H1 (cell line): ENCODE measurements around the gene GNG8. TPM values are rescaled to one million over a fixed set of nuclear protein-coding genes. Genes with fewer than 3 reads are reported as not detected.

Experiments used
- CBX8 ChIP-seq: fragments of 300-800, 300-1000 bp; sonication (generic); IDR thresholded peaks from 2 replicates; pipeline ENCODE4 v1.7.1; 2016; ENCODE audit warnings: low read depth, low read length, borderline replicate concordance
- CEBPB ChIP-seq: IDR thresholded peaks from 2 replicates; pipeline ENCODE4 v1.6.1; 2012; ENCODE audit warnings: low read depth, low read length
- CTBP2 ChIP-seq: IDR thresholded peaks from 2 replicates; pipeline ENCODE4 v1.7.0; 2011; ENCODE audit warnings: borderline replicate concordance, mild to moderate bottlenecking, moderate library complexity, mixed read lengths, low read length; ENCODE audit not compliant: insufficient read depth, insufficient read length
- GABPA ChIP-seq: IDR thresholded peaks from 2 replicates; pipeline ENCODE4 v1.6.1; 2011; ENCODE audit warnings: mild to moderate bottlenecking, low read length, moderate library complexity, borderline replicate concordance; ENCODE audit not compliant: insufficient read depth
- GTF2F1 ChIP-seq: IDR thresholded peaks from 2 replicates; pipeline ENCODE4 v1.6.1; 2012; ENCODE audit warnings: low read depth, low read length, improper control_type of control experiment, borderline replicate concordance
- HDAC2 ChIP-seq, 2 experiments: fragments of 300-600 bp in 1 of 2; sonication (generic) in 1 of 2; IDR thresholded peaks; 2 replicates each; pipeline ENCODE4 v1.6.1; 2011 to 2012; ENCODE audit warnings: low read depth in 2 of 2, low read length in 2 of 2, mild to moderate bottlenecking in 2 of 2, moderate library complexity in 2 of 2, borderline replicate concordance in 1 of 2, inconsistent platforms in 1 of 2
- JUN ChIP-seq: IDR thresholded peaks from 2 replicates; pipeline ENCODE4 v1.6.1; 2011; ENCODE audit warnings: low read depth, mild to moderate bottlenecking, improper control_type of control experiment, low read length
- JUND ChIP-seq: IDR thresholded peaks from 2 replicates; pipeline ENCODE4 v1.6.1; 2011; ENCODE audit warnings: mild to moderate bottlenecking, improper control_type of control experiment, low read length
- RAD21 ChIP-seq, 2 experiments: IDR thresholded peaks in 1 of 2; conservative IDR thresholded peaks in 1 of 2; 2 replicates each; pipeline ENCODE4 v1.6.1; 2011; ENCODE audit warnings: low read depth in 2 of 2, low read length in 2 of 2, improper control_type of control experiment in 1 of 2, inconsistent platforms in 1 of 2, mild to moderate bottlenecking in 1 of 2, moderate library complexity in 1 of 2
- SP1 ChIP-seq: IDR thresholded peaks from 2 replicates; pipeline ENCODE4 v1.6.1; 2011; ENCODE audit warnings: low read depth, low read length
- SP2 ChIP-seq: IDR thresholded peaks from 2 replicates; pipeline ENCODE4 v1.6.1; 2012; ENCODE audit warnings: mild to moderate bottlenecking, low read length, inconsistent platforms
- polyA plus RNA-seq, 7 experiments: library from polyadenylated mRNA; depleted of rRNA in 3 of 7; stranded (reverse) in 5 of 7; unstranded in 2 of 7; fragments of >200 nt in 5 of 7; fragments of 200-250 nt in 2 of 7; gene quantifications; 1 replicate in 5 of 7; 2 replicates in 1 of 7; 4 replicates in 1 of 7; pipeline versions ENCODE4 v1.2.1 to v1.2.3, GENCODE V29; 2011 to 2013; ENCODE audit warnings: missing spikeins in 2 of 7, mixed read lengths in 2 of 7
- total RNA-seq: library from RNA; stranded (reverse); fragmentation: NEBNext Ultra II Directional; extraction: Animal tissue kit (Norgen Biotek cat#: 25700); gene quantifications from 2 replicates; pipeline ENCODE4 v1.2.1, GENCODE V29; 2021
- TF ChIP-seq, protein P1 (sequence below): fragments of 300-600 bp; sonication (generic); IDR thresholded peaks from 2 replicates; pipeline ENCODE4 v1.7.1; 2012; ENCODE audit warnings: low read length, moderate library complexity, mild to moderate bottlenecking, inconsistent platforms; ENCODE audit not compliant: insufficient replicate concordance

Gene GNG8
- total and polyA plus RNA-seq, 2 of the 8 experiments (the other 6 are each of a cell fraction or from before 2014, with no cell fraction given), result not detected

DNA sequence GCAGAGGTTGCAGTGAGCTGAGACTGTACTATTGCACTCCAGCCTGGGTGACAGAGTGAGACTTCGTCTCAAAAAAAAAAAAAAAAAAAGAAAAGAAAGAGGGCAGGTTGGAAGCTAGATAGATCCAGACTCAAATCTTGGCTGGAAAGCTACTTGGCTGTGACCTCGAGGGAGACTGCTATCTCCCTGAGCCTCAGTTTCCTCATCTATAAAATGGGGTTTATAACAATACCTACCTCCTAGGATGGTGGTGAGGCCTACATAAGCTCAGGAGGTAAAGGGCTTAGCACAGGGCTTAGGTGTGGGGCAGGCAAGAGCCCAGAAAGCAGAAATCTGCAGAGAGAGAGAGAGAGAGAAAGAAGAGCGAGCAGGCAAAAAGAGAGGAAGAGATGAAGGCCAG is 49.2 kb upstream of the GNG8 start (continued):
- TF ChIP-seq, protein P1, sequence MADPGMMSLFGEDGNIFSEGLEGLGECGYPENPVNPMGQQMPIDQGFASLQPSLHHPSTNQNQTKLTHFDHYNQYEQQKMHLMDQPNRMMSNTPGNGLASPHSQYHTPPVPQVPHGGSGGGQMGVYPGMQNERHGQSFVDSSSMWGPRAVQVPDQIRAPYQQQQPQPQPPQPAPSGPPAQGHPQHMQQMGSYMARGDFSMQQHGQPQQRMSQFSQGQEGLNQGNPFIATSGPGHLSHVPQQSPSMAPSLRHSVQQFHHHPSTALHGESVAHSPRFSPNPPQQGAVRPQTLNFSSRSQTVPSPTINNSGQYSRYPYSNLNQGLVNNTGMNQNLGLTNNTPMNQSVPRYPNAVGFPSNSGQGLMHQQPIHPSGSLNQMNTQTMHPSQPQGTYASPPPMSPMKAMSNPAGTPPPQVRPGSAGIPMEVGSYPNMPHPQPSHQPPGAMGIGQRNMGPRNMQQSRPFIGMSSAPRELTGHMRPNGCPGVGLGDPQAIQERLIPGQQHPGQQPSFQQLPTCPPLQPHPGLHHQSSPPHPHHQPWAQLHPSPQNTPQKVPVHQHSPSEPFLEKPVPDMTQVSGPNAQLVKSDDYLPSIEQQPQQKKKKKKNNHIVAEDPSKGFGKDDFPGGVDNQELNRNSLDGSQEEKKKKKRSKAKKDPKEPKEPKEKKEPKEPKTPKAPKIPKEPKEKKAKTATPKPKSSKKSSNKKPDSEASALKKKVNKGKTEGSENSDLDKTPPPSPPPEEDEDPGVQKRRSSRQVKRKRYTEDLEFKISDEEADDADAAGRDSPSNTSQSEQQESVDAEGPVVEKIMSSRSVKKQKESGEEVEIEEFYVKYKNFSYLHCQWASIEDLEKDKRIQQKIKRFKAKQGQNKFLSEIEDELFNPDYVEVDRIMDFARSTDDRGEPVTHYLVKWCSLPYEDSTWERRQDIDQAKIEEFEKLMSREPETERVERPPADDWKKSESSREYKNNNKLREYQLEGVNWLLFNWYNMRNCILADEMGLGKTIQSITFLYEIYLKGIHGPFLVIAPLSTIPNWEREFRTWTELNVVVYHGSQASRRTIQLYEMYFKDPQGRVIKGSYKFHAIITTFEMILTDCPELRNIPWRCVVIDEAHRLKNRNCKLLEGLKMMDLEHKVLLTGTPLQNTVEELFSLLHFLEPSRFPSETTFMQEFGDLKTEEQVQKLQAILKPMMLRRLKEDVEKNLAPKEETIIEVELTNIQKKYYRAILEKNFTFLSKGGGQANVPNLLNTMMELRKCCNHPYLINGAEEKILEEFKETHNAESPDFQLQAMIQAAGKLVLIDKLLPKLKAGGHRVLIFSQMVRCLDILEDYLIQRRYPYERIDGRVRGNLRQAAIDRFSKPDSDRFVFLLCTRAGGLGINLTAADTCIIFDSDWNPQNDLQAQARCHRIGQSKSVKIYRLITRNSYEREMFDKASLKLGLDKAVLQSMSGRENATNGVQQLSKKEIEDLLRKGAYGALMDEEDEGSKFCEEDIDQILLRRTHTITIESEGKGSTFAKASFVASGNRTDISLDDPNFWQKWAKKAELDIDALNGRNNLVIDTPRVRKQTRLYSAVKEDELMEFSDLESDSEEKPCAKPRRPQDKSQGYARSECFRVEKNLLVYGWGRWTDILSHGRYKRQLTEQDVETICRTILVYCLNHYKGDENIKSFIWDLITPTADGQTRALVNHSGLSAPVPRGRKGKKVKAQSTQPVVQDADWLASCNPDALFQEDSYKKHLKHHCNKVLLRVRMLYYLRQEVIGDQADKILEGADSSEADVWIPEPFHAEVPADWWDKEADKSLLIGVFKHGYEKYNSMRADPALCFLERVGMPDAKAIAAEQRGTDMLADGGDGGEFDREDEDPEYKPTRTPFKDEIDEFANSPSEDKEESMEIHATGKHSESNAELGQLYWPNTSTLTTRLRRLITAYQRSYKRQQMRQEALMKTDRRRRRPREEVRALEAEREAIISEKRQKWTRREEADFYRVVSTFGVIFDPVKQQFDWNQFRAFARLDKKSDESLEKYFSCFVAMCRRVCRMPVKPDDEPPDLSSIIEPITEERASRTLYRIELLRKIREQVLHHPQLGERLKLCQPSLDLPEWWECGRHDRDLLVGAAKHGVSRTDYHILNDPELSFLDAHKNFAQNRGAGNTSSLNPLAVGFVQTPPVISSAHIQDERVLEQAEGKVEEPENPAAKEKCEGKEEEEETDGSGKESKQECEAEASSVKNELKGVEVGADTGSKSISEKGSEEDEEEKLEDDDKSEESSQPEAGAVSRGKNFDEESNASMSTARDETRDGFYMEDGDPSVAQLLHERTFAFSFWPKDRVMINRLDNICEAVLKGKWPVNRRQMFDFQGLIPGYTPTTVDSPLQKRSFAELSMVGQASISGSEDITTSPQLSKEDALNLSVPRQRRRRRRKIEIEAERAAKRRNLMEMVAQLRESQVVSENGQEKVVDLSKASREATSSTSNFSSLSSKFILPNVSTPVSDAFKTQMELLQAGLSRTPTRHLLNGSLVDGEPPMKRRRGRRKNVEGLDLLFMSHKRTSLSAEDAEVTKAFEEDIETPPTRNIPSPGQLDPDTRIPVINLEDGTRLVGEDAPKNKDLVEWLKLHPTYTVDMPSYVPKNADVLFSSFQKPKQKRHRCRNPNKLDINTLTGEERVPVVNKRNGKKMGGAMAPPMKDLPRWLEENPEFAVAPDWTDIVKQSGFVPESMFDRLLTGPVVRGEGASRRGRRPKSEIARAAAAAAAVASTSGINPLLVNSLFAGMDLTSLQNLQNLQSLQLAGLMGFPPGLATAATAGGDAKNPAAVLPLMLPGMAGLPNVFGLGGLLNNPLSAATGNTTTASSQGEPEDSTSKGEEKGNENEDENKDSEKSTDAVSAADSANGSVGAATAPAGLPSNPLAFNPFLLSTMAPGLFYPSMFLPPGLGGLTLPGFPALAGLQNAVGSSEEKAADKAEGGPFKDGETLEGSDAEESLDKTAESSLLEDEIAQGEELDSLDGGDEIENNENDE, result no peak
- no peak for TF ChIP-seq SP2
- no peak for TF ChIP-seq CTBP2
- TF ChIP-seq GABPA, result no peak
- no peak for TF ChIP-seq JUN
- TF ChIP-seq SP1, result no peak
- no peak for TF ChIP-seq HDAC2 (IDR thresholded peaks at IDR 0.05; ENCODE audit: borderline replicate concordance in 1 of 2, low read depth in 2 of 2, low read length in 2 of 2)
- no peak for TF ChIP-seq JUND
- TF ChIP-seq RAD21 (IDR thresholded peaks at IDR 0.05 in 1 of 2, conservative IDR thresholded peaks at IDR 0.05 in 1 of 2; ENCODE audit: low read depth in 2 of 2, low read length in 2 of 2), result no peak
- TF ChIP-seq CBX8, result no peak
- TF ChIP-seq GTF2F1, result no peak
- no peak for TF ChIP-seq CEBPB
